Stomach (tissue), 4 donors: ENCODE results near the gene AP1S3.

Experiments
- EP300 ChIP-seq: sonication (generic); formaldehyde crosslinking; IDR thresholded peaks from one replicate; pipeline ENCODE4 v1.6.1; 2017; ENCODE audit warnings: antibody characterized with exemption
- POLR2A ChIP-seq, 4 donors: fragments of 450-650 bp; IDR thresholded peaks; one replicate each; pipeline ENCODE4 v1.6.1; 2016; ENCODE audit warnings: antibody characterized with exemption in 4 of 4, control low read depth in 2 of 4, mild to moderate bottlenecking in 1 of 4, moderate library complexity in 1 of 4
- TF ChIP-seq, protein P1 (sequence below), 7 experiments: fragments of 450-650 bp in 4 of 7; fragments of 200-600 bp in 3 of 7; sonication (generic) in 3 of 7; IDR thresholded peaks; one replicate each; pipeline ENCODE4 v1.5.1; 2016 to 2019; ENCODE audit warnings: antibody characterized with exemption in 7 of 7, control low read depth in 2 of 7, mild to moderate bottlenecking in 1 of 7

DNA sequence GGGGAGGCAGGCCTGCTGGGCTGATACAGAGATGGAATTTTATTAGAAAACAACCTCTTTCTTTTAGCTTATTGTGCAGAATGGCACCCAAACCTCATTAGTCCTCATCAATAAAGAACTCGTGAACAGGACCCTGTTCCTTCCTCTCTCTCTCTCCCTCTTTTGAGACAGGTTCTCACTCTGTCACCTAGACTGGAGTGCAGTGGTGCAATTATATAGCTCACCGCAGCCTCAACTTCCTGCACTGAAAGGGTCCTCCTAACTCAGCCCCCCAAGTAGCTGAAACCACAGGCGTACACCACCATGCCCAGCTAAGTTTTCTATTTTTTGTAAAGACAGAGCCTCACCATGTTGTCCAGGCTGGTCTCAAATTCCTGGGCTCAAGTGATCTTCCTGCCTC lies 21.7 kb upstream of the AP1S3 start:
- TF ChIP-seq EP300 (no peak), POLR2A (IDR thresholded peaks at IDR 0.05) (no peak)
- TF ChIP-seq, protein P1, sequence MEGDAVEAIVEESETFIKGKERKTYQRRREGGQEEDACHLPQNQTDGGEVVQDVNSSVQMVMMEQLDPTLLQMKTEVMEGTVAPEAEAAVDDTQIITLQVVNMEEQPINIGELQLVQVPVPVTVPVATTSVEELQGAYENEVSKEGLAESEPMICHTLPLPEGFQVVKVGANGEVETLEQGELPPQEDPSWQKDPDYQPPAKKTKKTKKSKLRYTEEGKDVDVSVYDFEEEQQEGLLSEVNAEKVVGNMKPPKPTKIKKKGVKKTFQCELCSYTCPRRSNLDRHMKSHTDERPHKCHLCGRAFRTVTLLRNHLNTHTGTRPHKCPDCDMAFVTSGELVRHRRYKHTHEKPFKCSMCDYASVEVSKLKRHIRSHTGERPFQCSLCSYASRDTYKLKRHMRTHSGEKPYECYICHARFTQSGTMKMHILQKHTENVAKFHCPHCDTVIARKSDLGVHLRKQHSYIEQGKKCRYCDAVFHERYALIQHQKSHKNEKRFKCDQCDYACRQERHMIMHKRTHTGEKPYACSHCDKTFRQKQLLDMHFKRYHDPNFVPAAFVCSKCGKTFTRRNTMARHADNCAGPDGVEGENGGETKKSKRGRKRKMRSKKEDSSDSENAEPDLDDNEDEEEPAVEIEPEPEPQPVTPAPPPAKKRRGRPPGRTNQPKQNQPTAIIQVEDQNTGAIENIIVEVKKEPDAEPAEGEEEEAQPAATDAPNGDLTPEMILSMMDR (IDR thresholded peaks at IDR 0.05), result no peak
